Measurements from ENCODE around the gene DCLK1.

- TF ChIP-seq POLR2A (IDR thresholded peaks at IDR 0.05) (no peak), CTCF (IDR thresholded peaks at IDR 0.05) (no peak)
Measured at GRCh38 chr13:35768551-35768950, 362.6 kb downstream of the DCLK1 start.

All from esophagus squamous epithelium (tissue), 4 donors.